MM.1S (cell line): ENCODE results near the gene CDC34.

ENCODE experiments used
- DNase-seq: peaks from one replicate; pipeline ENCODE4 v3.0.0-alpha.2; 2015
- H2AFZ ChIP-seq: fragments of 300-600 bp; sonication (generic); 2 replicates; pipeline ENCODE4 v1.6.0; 2016; ENCODE audit warnings: antibody characterized with exemption, low read length
- H3F3A ChIP-seq: fragments of 300-600 bp; sonication (generic); 2 replicates; pipeline ENCODE4 v1.6.1; 2016; ENCODE audit warnings: mild to moderate bottlenecking, antibody characterized with exemption, low read length, moderate library complexity, mixed read lengths; ENCODE audit not compliant: insufficient read depth
- H3K27ac ChIP-seq: fragments of 300-600 bp; sonication (generic); 2 replicates; pipeline ENCODE4 v1.5.1; 2016; ENCODE audit warnings: mild to moderate bottlenecking, low read length
- H3K27me3 ChIP-seq: fragments of 300-600 bp; sonication (generic); replicated peaks from 2 replicates; pipeline ENCODE4 v1.6.0; 2016; ENCODE audit warnings: low read length; ENCODE audit not compliant: insufficient read depth
- H3K36me3 ChIP-seq: fragments of 300-600 bp; sonication (generic); replicated peaks from 2 replicates; pipeline ENCODE4 v1.6.1; 2016; ENCODE audit warnings: mild to moderate bottlenecking, low read length, mixed read lengths; ENCODE audit not compliant: insufficient read depth
- H3K4me1 ChIP-seq: fragments of 300-600 bp; sonication (generic); 2 replicates; pipeline ENCODE4 v1.6.1; 2016; ENCODE audit warnings: low read length, mixed read lengths
- H3K4me2 ChIP-seq: fragments of 300-600 bp; sonication (generic); 2 replicates; pipeline ENCODE4 v1.6.0; 2016; ENCODE audit warnings: low read depth, low read length
- H3K4me3 ChIP-seq: fragments of 300-600 bp; sonication (generic); 2 replicates; pipeline ENCODE4 v1.5.1; 2016; ENCODE audit warnings: low read length, mixed read lengths
- H3K79me2 ChIP-seq: fragments of 300-600 bp; sonication (generic); 2 replicates; pipeline ENCODE4 v1.6.1; 2016; ENCODE audit warnings: mixed run types, low read length, mixed read lengths
- H3K9ac ChIP-seq: fragments of 300-600 bp; sonication (generic); 2 replicates; pipeline ENCODE4 v1.6.1; 2016; ENCODE audit warnings: low read length, mixed read lengths
- H3K9me2 ChIP-seq: fragments of 300-600 bp; sonication (generic); replicated peaks from 2 replicates; pipeline ENCODE4 v1.6.1; 2016; ENCODE audit warnings: mild to moderate bottlenecking, low read length, mixed read lengths; ENCODE audit not compliant: insufficient read depth
- H3K9me3 ChIP-seq: fragments of 300-600 bp; sonication (generic); replicated peaks from 2 replicates; pipeline ENCODE4 v1.6.1; 2016; ENCODE audit warnings: mild to moderate bottlenecking, low read length, mixed read lengths; ENCODE audit not compliant: insufficient read depth
- H4K20me1 ChIP-seq: fragments of 300-600 bp; sonication (generic); 2 replicates; pipeline ENCODE4 v1.6.1; 2016; ENCODE audit warnings: mild to moderate bottlenecking, low read length, moderate library complexity, mixed read lengths; ENCODE audit not compliant: insufficient read depth
- CTCF ChIP-seq: fragments of 300-600 bp; sonication (generic); IDR thresholded peaks from 2 replicates; pipeline ENCODE4 v1.5.1; 2016; ENCODE audit warnings: antibody characterized with exemption, low read length, mixed read lengths
- EZH2 ChIP-seq: fragments of 300-600 bp; sonication (generic); optimal IDR thresholded peaks from 2 replicates; pipeline ENCODE3; 2017; ENCODE audit warnings: low read depth, mild to moderate bottlenecking, antibody characterized with exemption, low read length, mixed read lengths
- EZH2phosphoT487 ChIP-seq: fragments of 300-600 bp; sonication (generic); IDR thresholded peaks from 2 replicates; pipeline ENCODE4 v1.6.1; 2018; ENCODE audit warnings: antibody characterized with exemption, low read length

The CDC34 gene

GRCh38 chr19:495081-495401 lies 36.5 kb upstream of the CDC34 start:
- no peak overlapping the region for H3K9ac ChIP-seq
- H3K4me2 ChIP-seq = no peak overlapping the region
- no peaks in the 10 kb centered on the region for H3K36me3 ChIP-seq
- H3K27ac ChIP-seq = no peak overlapping the region
- no peaks in the 10 kb centered on the region for H4K20me1 ChIP-seq
- H3K9me3 ChIP-seq = no peaks in the 10 kb centered on the region
- no peak overlapping the region for H3K4me3 ChIP-seq
- no peaks in the 10 kb centered on the region for H3K4me1 ChIP-seq
- peaks cover 4% of the 10 kb centered on the region; the same call in 1 of the 2 replicates for H3F3A ChIP-seq
- H3K79me2 ChIP-seq = no peaks in the 10 kb centered on the region
- TF ChIP-seq EZH2 (no peak), EZH2phosphoT487 (no peak), CTCF (no peak)
- no peaks in the 10 kb centered on the region for H3K9me2 ChIP-seq
- DNase-seq = no peak
- H3K27me3 ChIP-seq = peaks cover 13% of the 10 kb centered on the region; the same call in 1 of the 2 replicates
- H2AFZ ChIP-seq = no peak overlapping the region

- H3K27ac ChIP-seq = no peak overlapping the region
- no peaks in the 10 kb centered on the region for H3K9me3 ChIP-seq
- H3K4me2 ChIP-seq = no peak overlapping the region
- peaks cover 17% of the 10 kb centered on the region for H3K27me3 ChIP-seq
- H3K9ac ChIP-seq = no peak overlapping the region
- DNase-seq = no peak
- H4K20me1 ChIP-seq = no peaks in the 10 kb centered on the region
- H3K36me3 ChIP-seq = no peaks in the 10 kb centered on the region
- no peaks in the 10 kb centered on the region for H3K9me2 ChIP-seq
- H3F3A ChIP-seq = 0 out of 2 replicates have a peak, but pooled peaks cover 4% of the 10 kb centered on the region
- TF ChIP-seq CTCF (peak; percentile 50), EZH2phosphoT487 (no peak)
- no peak overlapping the region for H3K4me3 ChIP-seq
- H3K79me2 ChIP-seq = no peaks in the 10 kb centered on the region
- no peak overlapping the region for H2AFZ ChIP-seq
- no peaks in the 10 kb centered on the region for H3K4me1 ChIP-seq
Observed at GRCh38 chr19:495402-496111, 36.0 kb upstream of the CDC34 start.

- Histone ChIP-seq H3K9me2 (no peaks in the 10 kb centered on the region), H3K4me1 (no peaks in the 10 kb centered on the region), H3K79me2 (no peaks in the 10 kb centered on the region), H3K4me2 (no peak within 1 kb of the TSS), H3K27ac (no peak within 1 kb of the TSS), H3F3A (0 out of 2 replicates have a peak, but pooled peaks cover 2% of the 10 kb centered on the region), H4K20me1 (no peaks in the 10 kb centered on the region), H2AFZ (no peak within 1 kb of the TSS), H3K36me3 (no peaks in the 10 kb centered on the region), H3K27me3 (peaks cover 23% of the 10 kb centered on the region), H3K4me3 (no peak within 1 kb of the TSS), H3K9ac (no peak within 1 kb of the TSS), H3K9me3 (no peaks in the 10 kb centered on the region)
- TF ChIP-seq EZH2phosphoT487 (no peak), EZH2 (no peak), CTCF (no peak)
- no peak for DNase-seq
Observed at GRCh38 chr19:496112-496665, 35.4 kb upstream of the CDC34 start, which contains the start of gene MADCAM1. TSS of gene MADCAM1 (plus strand) at chr19:496486. CDS start at chr19:496500, 14 bp downstream.
